ENCODE measurements around the gene CELSR3. TPM values are rescaled to one million over a fixed set of nuclear protein-coding genes. Genes with fewer than 3 reads are reported as not detected.
A peak's percentile ranks its signal among the peaks of the same experiment; 100 is the strongest.

The CELSR3 gene
- total RNA-seq, 1 experiment from 2014 or later: 1.1 TPM

- ChIA-PET CTCF (interaction anchor here (0.5 to 1.4 kb wide), 5 partner anchors 50 to 104 kb away, joined by 3 to 6 read pairs (median 3); partner anchors contain the start of genes PFKFB4 and UCN2), POLR2A (ENCODE audit: unreplicated experiment) (interaction anchor here (0.6 kb wide), 1 partner anchor 211 kb away, joined by 4 read pairs; the partner anchor contains the start of gene PRKAR2A)
- no peaks in the 10 kb centered on the region for H3F3A ChIP-seq (ENCODE audit: low read length, unreplicated experiment)
- peaks cover 22% of the 10 kb centered on the region for H3K79me2 ChIP-seq (ENCODE audit: low read length)
- H4K20me1 ChIP-seq (ENCODE audit: low read length): no peaks in the 10 kb centered on the region
- H3K27me3 ChIP-seq (ENCODE audit: low read length): no peaks in the 10 kb centered on the region
- peak overlapping the region; percentile 96 for H3K4me2 ChIP-seq (ENCODE audit: low read length)
- H3K9me2 ChIP-seq (replicated peaks; ENCODE audit: low read length): no peaks in the 10 kb centered on the region
- peaks cover 4% of the 10 kb centered on the region for H3K36me3 ChIP-seq (ENCODE audit: low read depth, low read length)
- no TSS peak for BruUV-seq (replicated peaks)
- peak overlapping the region; percentile 71 for H2AFZ ChIP-seq (ENCODE audit: low read length)
- peaks cover 26% of the 10 kb centered on the region for H3K4me1 ChIP-seq (ENCODE audit: insufficient read depth, low read length)
- no peak for ATAC-seq
- DNase-seq: no peak
- TF ChIP-seq CTCF (conservative IDR thresholded peaks at IDR 0.05; ENCODE audit: low read depth, low read length) (no peak), EZH2phosphoT487 (IDR thresholded peaks at IDR 0.05; ENCODE audit: borderline replicate concordance, low read length) (no peak), EZH2 (IDR thresholded peaks at IDR 0.05; ENCODE audit: low read length, unreplicated experiment) (no peak)
- H3K4me3 ChIP-seq (ENCODE audit: low read length): peak overlapping the region; percentile 90
- no peaks in the 10 kb centered on the region for H3K9me3 ChIP-seq (ENCODE audit: low read length)
- intact Hi-C loops (cut with micrococcal nuclease): no loop called here
- H3K9ac ChIP-seq (ENCODE audit: low read length): peak overlapping the region; percentile 83
- no peak overlapping the region for H3K27ac ChIP-seq (ENCODE audit: low read length)
These were observed 26.5 kb downstream of the CELSR3 start for GRCh38 chr3:48636149-48636655.

GRCh38 chr3:48635222-48636021, 27.3 kb downstream of the CELSR3 start, which contains the start of gene SLC26A6:
TSS of gene SLC26A6 (minus strand) at chr3:48635461. CDS start at chr3:48635393, 68 bp downstream.
- no peak for TF ChIP-seq EZH2phosphoT487 (IDR thresholded peaks at IDR 0.05; ENCODE audit: borderline replicate concordance, low read length)
- TF ChIP-seq CTCF (conservative IDR thresholded peaks at IDR 0.05; ENCODE audit: low read depth, low read length): peak; percentile 74
- TF ChIP-seq EZH2 (IDR thresholded peaks at IDR 0.05; ENCODE audit: low read length, unreplicated experiment): no peak
- intact Hi-C loops (cut with micrococcal nuclease): loop anchor here (1.0 to 2.0 kb wide), 4 partner anchors 26 to 79 kb away; partner anchors contain the start of genes NCKIPSD, PFKFB4 and UQCRC1
- Histone ChIP-seq H3K4me3 (ENCODE audit: low read length) (peak within 1 kb of the TSS; percentile 90), H3K4me2 (ENCODE audit: low read length) (peak within 1 kb of the TSS; percentile 99), H2AFZ (ENCODE audit: low read length) (peak within 1 kb of the TSS; percentile 90), H4K20me1 (ENCODE audit: low read length) (no peaks in the 10 kb centered on the region), H3K4me1 (ENCODE audit: insufficient read depth, low read length) (peaks cover 26% of the 10 kb centered on the region), H3F3A (ENCODE audit: low read length, unreplicated experiment) (no peaks in the 10 kb centered on the region), H3K36me3 (ENCODE audit: low read depth, low read length) (peaks cover 4% of the 10 kb centered on the region), H3K79me2 (ENCODE audit: low read length) (peaks cover 22% of the 10 kb centered on the region), H3K9me3 (ENCODE audit: low read length) (no peaks in the 10 kb centered on the region), H3K27ac (ENCODE audit: low read length) (no peak within 1 kb of the TSS; the same call in 1 of the 2 replicates), H3K27me3 (ENCODE audit: low read length) (no peaks in the 10 kb centered on the region), H3K9ac (ENCODE audit: low read length) (peak within 1 kb of the TSS; percentile 83), H3K9me2 (replicated peaks; ENCODE audit: low read length) (no peaks in the 10 kb centered on the region)
- POLR2A ChIA-PET (ENCODE audit: unreplicated experiment): interaction anchor here (0.5 to 0.8 kb wide), 3 partner anchors 11 to 383 kb away, joined by 3 to 4 read pairs (median 4); partner anchors contain the start of gene PRKAR2A
- TSS peak; percentile 58 for BruUV-seq (replicated peaks)
- DNase-seq (peak; percentile 98), ATAC-seq (peak; percentile 95)
- CTCF ChIA-PET: interaction anchor here (0.5 to 1.4 kb wide), 9 partner anchors 27 to 132 kb away, joined by 3 to 6 read pairs (median 3); partner anchors contain the start of genes PFKFB4 and UCN2

All from PC-3 (cell line).